Smooth muscle cell (in vitro differentiated cells): ENCODE measurements around the gene RPS29. TPM values are rescaled to one million over a fixed set of nuclear protein-coding genes. Genes with fewer than 3 reads are reported as not detected.

Experiments used
- DNase-seq: peaks from one replicate; lab custom pipeline; 2025; ENCODE audit not compliant: unreplicated experiment; lab: John Stamatoyannopoulos, UW
- H2AFZ ChIP-seq: fragments of 200-600 bp; sonication (generic); 2 replicates; pipeline ENCODE4 v1.6.0; 2016; ENCODE audit warnings: antibody characterized with exemption, low read depth, mild to moderate bottlenecking
- H3F3A ChIP-seq: fragments of 200-600 bp; sonication (generic); 2 replicates; pipeline ENCODE4 v1.6.0; 2017; ENCODE audit warnings: antibody characterized with exemption, low read depth
- H3K27ac ChIP-seq: fragments of 200-600 bp; sonication (generic); 2 replicates; pipeline ENCODE4 v1.5.1; 2016; ENCODE audit warnings: low read depth, mild to moderate bottlenecking
- H3K27me3 ChIP-seq: fragments of 200-600 bp; sonication (generic); 2 replicates; pipeline ENCODE4 v1.6.1; 2016; ENCODE audit warnings: low read depth, mild to moderate bottlenecking
- H3K36me3 ChIP-seq: fragments of 200-600 bp; sonication (generic); 2 replicates; pipeline ENCODE4 v1.5.1; 2016; ENCODE audit warnings: low read depth
- H3K4me1 ChIP-seq: fragments of 200-600 bp; sonication (generic); 2 replicates; pipeline ENCODE4 v1.5.1; 2016; ENCODE audit warnings: low read depth
- H3K4me2 ChIP-seq: fragments of 200-600 bp; sonication (generic); 2 replicates; pipeline ENCODE4 v1.6.0; 2016; ENCODE audit warnings: mild to moderate bottlenecking
- H3K4me3 ChIP-seq: fragments of 200-600 bp; sonication (generic); 2 replicates; pipeline ENCODE4 v1.5.1; 2016; ENCODE audit warnings: mild to moderate bottlenecking
- H3K79me2 ChIP-seq: fragments of 200-600 bp; sonication (generic); 2 replicates; pipeline ENCODE4 v1.6.0; 2016; ENCODE audit warnings: low read depth, mild to moderate bottlenecking
- H3K9ac ChIP-seq: fragments of 200-600 bp; sonication (generic); 2 replicates; pipeline ENCODE4 v1.6.0; 2016; ENCODE audit warnings: low read depth
- H3K9me3 ChIP-seq: fragments of 200-600 bp; sonication (generic); replicated peaks from 2 replicates; pipeline ENCODE4 v1.5.1; 2016; ENCODE audit warnings: low read depth
- H4K20me1 ChIP-seq: fragments of 200-600 bp; sonication (generic); 2 replicates; pipeline ENCODE4 v1.6.0; 2016; ENCODE audit warnings: low read depth
- CTCF ChIP-seq: fragments of 200-600 bp; sonication (generic); IDR thresholded peaks from 2 replicates; pipeline ENCODE4 v1.5.1; 2017; ENCODE audit warnings: borderline replicate concordance, mild to moderate bottlenecking, antibody characterized with exemption; ENCODE audit not compliant: insufficient read depth, poor library complexity, severe bottlenecking
- WGBS: methylation state at CpG from one replicate; pipeline ENCODE4 v1.1.7; 2016; ENCODE audit warnings: low lambda C conversion rate; 5-methylcytosine and 5-hydroxymethylcytosine counted together
- polyA plus RNA-seq: library from polyadenylated mRNA; unstranded; fragments of >200 nt; fragmentation: Nextera tagmentation; extraction: Ambion mirVana; gene quantifications from 2 replicates; pipeline ENCODE4 v1.2.1, GENCODE V29; 2016
- total RNA-seq: library from RNA; depleted of rRNA; stranded (reverse); fragments of >200 nt; gene quantifications from 2 replicates; pipeline ENCODE4 v1.2.3, GENCODE V29; 2014

RPS29 gene
- total RNA-seq (6,053 and 7,688 TPM in 2 replicates), polyA plus RNA-seq (1,151 and 1,263 TPM in 2 replicates)

GRCh38 chr14:49585803-49586672 lies at the start of gene RPS29:
Gene RPS29 (minus strand): TSS chr14:49586380. CDS start chr14:49586346, 34 bp downstream.
- H3K9me3 ChIP-seq: no peaks in the 10 kb centered on the region
- DNase-seq: peak; percentile 97
- no peak for TF ChIP-seq CTCF
- H3K4me1 ChIP-seq: peaks cover 14% of the 10 kb centered on the region
- H3K79me2 ChIP-seq: peaks cover 50% of the 10 kb centered on the region
- H3F3A ChIP-seq: peaks cover 8% of the 10 kb centered on the region
- H3K9ac ChIP-seq: peak within 1 kb of the TSS; percentile 87
- H3K4me3 ChIP-seq: peak within 1 kb of the TSS; percentile 80
- H4K20me1 ChIP-seq: peaks cover 46% of the 10 kb centered on the region
- peak within 1 kb of the TSS; percentile 80 for H3K27ac ChIP-seq
- H3K36me3 ChIP-seq: peaks cover 4% of the 10 kb centered on the region
- peak within 1 kb of the TSS; percentile 65 for H2AFZ ChIP-seq
- under 1% methylated on average over 54 of the region's 55 CpGs for WGBS
- no peaks in the 10 kb centered on the region for H3K27me3 ChIP-seq
- H3K4me2 ChIP-seq: peak within 1 kb of the TSS; percentile 91

- Histone ChIP-seq H2AFZ (peak within 1 kb of the TSS; percentile 98), H3K4me1 (peaks cover 9% of the 10 kb centered on the region), H3K9ac (peak within 1 kb of the TSS; percentile 97), H3K27ac (peak within 1 kb of the TSS; percentile 100), H3K4me2 (peak within 1 kb of the TSS; percentile 100), H4K20me1 (peaks cover 20% of the 10 kb centered on the region), H3K9me3 (no peaks in the 10 kb centered on the region), H3K36me3 (no peaks in the 10 kb centered on the region), H3K27me3 (no peaks in the 10 kb centered on the region), H3F3A (peaks cover 12% of the 10 kb centered on the region), H3K79me2 (peaks cover 72% of the 10 kb centered on the region), H3K4me3 (peak within 1 kb of the TSS; percentile 62)
- peak; percentile 76 for DNase-seq
- no peak for TF ChIP-seq CTCF
- WGBS: under 1% methylated on average over 79 of the region's 80 CpGs
Observed at GRCh38 chr14:49634547-49635334, 48.6 kb upstream of the RPS29 start, which contains the start of gene DNAAF2. Gene DNAAF2 (minus strand): TSS chr14:49635244. CDS start chr14:49635149, 95 bp downstream.

- Histone ChIP-seq H3K36me3 (no peaks in the 10 kb centered on the region), H3K4me3 (peak overlapping the region; percentile 62), H3K9ac (peak overlapping the region; percentile 97), H4K20me1 (peaks cover 29% of the 10 kb centered on the region), H3K79me2 (peaks cover 72% of the 10 kb centered on the region), H2AFZ (peak overlapping the region; percentile 98), H3K27me3 (no peaks in the 10 kb centered on the region), H3K27ac (peak overlapping the region; percentile 100), H3K9me3 (no peaks in the 10 kb centered on the region), H3F3A (peaks cover 12% of the 10 kb centered on the region), H3K4me1 (peaks cover 9% of the 10 kb centered on the region), H3K4me2 (peak overlapping the region; percentile 100)
- DNase-seq: peak; percentile 82
- WGBS: 1% methylated on average over 94 of the region's 101 CpGs
- TF ChIP-seq CTCF: peak; percentile 85
Observed at GRCh38 chr14:49633640-49634546, 47.7 kb upstream of the RPS29 start.
